ENCODE measurements around the gene CPSF4.
A peak's percentile ranks its signal among the peaks of the same experiment; 100 is the strongest.
"Not testable (repeated sequence)": the region's sequence is repeated elsewhere in the genome, so short reads cannot be mapped to it uniquely, and the experiment has no call there.

Gene CPSF4

DNA sequence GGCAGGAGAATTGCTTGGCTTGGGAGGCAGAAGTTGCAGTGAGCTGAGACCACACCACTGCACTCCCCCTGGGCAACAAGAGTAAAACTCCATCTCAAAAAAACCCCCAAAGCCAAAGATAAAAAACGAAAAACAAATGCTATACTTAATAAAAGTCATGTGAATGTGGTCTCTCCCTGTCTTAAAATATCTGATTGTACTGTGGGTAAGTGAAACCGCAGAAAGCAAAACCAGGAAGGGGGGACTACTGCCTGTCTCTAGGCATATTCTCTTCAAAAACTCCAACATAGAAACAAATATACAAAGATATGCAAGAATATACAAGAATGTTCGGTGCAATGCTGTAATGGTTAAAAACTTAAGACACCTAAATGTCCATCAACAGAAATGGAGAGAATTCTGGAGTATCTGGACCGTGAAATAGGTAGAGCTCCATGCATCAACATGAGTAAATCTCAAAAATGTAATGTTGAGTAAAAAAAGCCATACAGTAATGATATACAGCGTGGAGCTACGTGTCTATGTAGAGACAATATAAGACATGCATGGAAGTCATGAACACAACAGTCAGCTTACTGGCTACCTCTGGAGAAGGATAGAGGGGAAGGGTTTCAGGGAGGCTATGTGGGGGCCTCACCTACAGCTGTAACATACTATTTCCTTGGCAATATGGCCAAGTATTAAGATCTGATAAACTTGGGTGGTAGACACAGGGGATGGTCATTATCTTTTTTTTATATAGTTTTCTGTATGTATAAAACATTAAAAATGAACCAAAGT lies 59.2 kb downstream of the CPSF4 start:
- no peak for DNase-seq

DNA sequence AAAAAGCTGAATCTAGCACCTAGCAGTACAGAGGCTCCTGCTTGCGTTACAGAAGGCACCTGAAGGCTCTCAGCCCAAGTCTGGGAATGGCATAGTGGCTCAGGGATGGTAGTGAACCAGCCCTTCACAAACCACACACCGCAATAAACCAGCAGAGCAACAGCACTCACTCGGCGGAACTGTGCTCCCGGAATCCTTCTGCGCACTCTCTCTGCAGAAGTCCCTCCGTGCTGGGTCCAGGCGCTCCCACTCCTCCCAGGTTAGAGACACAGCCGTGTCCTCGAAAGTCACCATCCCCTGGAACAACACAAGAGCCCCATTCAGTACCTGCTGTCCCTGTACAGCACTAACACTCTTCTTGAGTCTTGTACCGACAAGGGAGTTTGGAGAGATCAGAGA lies 59.8 kb downstream of the CPSF4 start:
- no peak for DNase-seq

DNA sequence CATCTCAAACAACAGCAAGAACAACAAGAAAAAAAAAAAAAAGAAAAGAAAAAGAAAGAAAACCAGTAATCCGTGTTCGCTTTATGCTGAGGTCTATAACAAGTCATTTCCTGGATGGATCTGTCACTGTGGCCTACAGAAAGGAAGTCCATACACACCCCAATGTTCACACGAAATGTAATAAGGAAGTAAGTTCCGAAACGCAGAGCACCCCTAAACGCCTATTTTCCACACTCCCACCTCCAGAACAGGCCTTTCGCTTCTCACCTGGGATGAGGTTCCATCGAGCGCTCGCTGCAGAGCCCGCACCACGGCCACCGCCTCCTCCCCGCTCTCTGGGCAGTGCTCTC lies 60.6 kb downstream of the CPSF4 start:
- no peak for DNase-seq

DNA sequence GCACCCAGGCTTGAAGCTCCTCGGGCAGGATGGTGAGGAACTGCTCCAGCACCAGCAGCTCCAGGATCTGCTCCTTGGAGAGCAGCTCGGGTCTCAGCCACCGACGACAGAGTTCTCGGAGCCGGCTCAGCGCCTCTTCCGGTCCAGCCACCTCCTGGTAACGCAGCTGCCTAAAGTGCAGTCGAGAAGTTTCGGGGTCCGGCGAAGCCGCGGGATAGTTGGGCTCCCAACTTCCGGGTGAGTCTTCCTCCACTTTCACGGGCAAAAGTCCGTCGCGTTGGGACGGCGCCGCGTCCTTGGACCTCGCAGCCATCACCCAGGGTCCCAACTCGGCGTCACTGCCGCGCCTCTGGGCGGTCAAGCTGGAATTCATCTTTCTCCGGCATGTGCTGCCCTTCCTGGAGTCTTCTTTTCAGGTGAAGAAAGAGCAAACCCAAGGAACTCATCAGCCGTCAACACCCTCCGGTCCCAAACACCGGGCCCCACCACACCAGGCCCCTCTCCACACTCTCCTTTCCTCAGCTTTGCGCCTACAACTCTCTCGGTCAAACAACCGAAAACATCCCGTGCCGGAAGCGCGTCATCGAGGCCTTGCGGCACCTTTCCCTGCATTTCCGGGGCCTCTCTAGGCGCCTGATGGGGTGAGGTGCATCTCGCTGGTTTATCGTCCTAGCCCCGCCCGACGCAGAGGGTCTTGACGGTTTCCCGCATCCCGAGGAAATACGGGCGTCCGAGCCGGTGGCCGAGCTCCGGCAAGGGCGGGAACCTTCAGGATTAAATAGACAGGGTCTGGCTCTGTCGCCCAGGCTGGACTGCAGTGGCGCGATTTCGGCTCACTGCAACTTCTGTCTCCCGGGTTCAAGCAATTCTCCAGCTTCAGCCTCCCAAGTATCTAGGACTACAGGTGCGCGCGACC lies 61.2 kb downstream of the CPSF4 start, which contains the start of gene ZNF394:
Gene ZNF394 (minus strand): TSS at position 561 of the 916 bp plus-strand sequence. CDS start 188 bp downstream, at position 373.
- DNase-seq: peak; percentile 95

DNA sequence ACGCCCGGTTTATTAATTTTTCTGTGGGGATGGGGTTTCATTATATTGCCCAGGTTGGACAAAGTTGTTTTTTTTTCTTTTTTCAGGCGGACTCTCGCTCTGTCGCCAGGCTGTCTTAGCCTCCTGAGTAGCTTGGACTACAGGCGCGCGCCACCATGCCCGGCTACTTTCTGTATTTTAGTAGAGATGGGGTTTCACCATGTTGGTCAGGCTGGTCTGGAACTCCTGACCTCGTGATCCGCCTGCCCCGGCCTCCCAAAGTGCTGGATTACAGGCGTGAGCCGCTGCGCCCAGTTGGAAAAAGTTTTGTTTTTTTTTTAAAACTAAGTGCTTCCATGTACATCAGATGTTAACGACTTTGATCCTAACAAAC lies 61.9 kb downstream of the CPSF4 start:
- DNase-seq: no peak

DNA sequence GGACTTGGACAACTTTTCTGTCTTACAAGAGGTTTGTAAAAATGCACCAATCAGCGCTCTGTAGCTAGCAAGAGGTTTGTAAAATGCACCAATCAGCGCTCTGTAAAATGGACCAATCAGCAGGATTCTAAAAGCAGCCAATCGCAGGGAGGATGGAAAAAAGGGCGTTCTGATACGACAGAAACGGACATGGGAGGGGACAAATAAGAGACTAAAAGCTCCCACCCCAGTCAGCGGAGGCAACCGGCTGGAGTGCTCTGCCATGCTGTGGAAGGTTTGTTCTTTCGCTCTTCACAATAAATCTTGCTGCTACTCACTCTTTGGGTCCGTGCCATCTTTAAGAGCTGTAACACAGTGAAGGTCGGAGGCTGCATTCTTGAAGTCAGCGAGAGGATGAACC lies 62.5 kb downstream of the CPSF4 start:
- DNase-seq: not testable (repeated sequence)

DNA sequence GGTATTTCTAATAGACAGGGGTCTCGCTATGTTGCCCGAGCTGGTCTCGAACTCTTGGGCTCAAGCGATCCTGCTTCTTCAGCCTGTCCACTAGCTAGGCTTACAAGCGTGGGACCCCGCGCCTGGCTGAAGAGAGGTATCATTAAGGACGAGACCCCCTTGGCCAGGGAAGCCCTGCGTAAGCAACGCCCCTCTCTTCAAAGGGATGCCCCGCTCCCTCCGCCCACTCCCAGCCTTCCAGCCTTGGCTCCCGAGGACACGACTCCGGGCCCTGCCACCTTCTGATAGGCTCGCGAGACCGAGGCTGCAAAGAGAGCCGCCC lies 65.5 kb downstream of the CPSF4 start:
- DNase-seq: peak; percentile 99

DNA sequence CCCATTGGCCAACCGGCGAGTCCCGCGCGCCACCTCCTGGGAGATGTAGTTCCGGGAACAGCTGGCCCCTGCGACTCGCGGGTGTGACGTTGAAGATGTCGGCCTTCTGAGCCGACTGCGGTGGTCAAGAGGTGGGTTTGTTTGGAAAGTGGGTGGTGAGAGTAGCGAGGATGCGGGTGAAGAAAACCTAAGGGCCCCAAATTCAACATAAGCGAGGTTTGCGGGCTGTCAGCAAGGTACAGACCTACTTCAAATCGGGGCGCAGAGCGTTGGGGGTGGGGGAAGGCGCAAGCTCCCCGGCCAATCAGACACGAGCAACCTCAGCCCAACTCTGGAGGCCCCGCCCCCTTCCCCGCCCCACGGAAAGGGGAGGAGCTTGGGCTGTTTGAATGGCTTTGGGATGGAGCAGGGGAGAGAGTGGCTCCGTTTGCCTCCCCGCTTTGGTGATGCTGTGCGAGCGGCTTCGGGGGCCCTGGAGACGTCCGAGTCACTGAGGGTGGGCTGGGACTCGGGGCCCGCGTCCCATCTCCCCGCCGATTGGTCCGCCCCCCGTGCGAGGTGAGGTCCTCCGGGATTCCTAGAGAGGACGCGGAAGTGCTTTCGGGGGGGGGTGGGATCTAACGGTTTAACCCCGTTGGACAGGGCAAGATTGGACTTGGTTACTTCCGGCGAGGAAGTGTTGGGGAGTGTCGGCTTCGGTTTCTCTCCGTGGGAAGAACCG lies 66.0 kb downstream of the CPSF4 start, which contains the start of gene ZKSCAN5:
Gene ZKSCAN5 (plus strand): TSS at position 60 of the 721 bp plus-strand sequence. CDS start 1,383 bp downstream, outside the sequence.
- DNase-seq: peak; percentile 98

DNA sequence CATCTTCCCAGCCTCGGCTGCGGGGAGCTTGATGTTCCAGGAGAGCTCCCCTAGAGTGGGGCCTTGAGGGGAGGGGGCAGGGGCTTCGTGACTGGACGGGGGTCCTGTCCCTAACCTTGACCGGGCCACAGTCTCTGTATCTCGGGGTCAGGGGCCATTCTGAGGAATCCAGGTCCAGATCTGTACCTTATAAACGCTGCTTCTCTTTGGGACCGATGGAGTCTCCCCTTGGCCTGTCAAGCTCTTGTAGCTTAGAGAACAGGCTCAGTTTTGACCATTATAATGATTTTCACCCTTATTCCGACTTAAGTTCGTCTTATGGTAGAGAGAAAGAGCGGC lies 66.5 kb downstream of the CPSF4 start:
- no peak for DNase-seq

Measured in femur (tissue), 1 donor.